SK-N-SH treated with all-trans-retinoic acid at 6 μM for 48 hours (cell line): ENCODE results near the gene KHNYN.

Source experiments
- ATAC-seq: fragments of 200-7000 bp; cut with Tn5 transposase; 3 replicates; pipeline ENCODE4 v1.9.1; 2020; ENCODE audit warnings: mild to moderate bottlenecking, moderate library complexity
- ARNTL ChIP-seq: fragments of 450-650 bp; formaldehyde crosslinking; IDR thresholded peaks from 2 replicates; pipeline ENCODE4 v1.5.0; 2020; ENCODE audit warnings: low read depth, mild to moderate bottlenecking, moderate library complexity, borderline replicate concordance
- BACH2 ChIP-seq: fragments of 250-450 bp; sonication (Bioruptor Pico); IDR thresholded peaks from 2 replicates; pipeline ENCODE4 v1.9.0; 2021; ENCODE audit warnings: mild to moderate bottlenecking, borderline replicate concordance
- CREB5 ChIP-seq: fragments of 250-450 bp; sonication (Bioruptor Pico); IDR thresholded peaks from 2 replicates; pipeline ENCODE4 v1.5.1; 2020; ENCODE audit warnings: low read depth, mild to moderate bottlenecking, moderate library complexity
- CSDC2 ChIP-seq: fragments of 250-450 bp; sonication (Bioruptor Pico); IDR thresholded peaks from 2 replicates; pipeline ENCODE4 v1.5.0; 2020; ENCODE audit warnings: mild to moderate bottlenecking, moderate library complexity
- CSRNP3 ChIP-seq: fragments of 250-450 bp; sonication (Bioruptor Pico); IDR thresholded peaks from 2 replicates; pipeline ENCODE4 v1.5.1; 2021; ENCODE audit warnings: mild to moderate bottlenecking, moderate library complexity
- ESRRG ChIP-seq: fragments of 250-450 bp; sonication (Bioruptor Pico); IDR thresholded peaks from 2 replicates; pipeline ENCODE4 v1.6.1; 2021; ENCODE audit warnings: mild to moderate bottlenecking
- GLIS3 ChIP-seq: fragments of 250-450 bp; sonication (Bioruptor Pico); IDR thresholded peaks from 2 replicates; pipeline ENCODE4 v1.5.0; 2020; ENCODE audit warnings: mild to moderate bottlenecking, moderate library complexity
- ISL1 ChIP-seq: fragments of 250-450 bp; sonication (Bioruptor Pico); IDR thresholded peaks from 2 replicates; pipeline ENCODE4 v2.1.2; 2022; ENCODE audit warnings: mild to moderate bottlenecking, moderate library complexity
- OSR1 ChIP-seq: fragments of 250-450 bp; sonication (Bioruptor Pico); IDR thresholded peaks from 2 replicates; pipeline ENCODE4 v1.8.0; 2022; ENCODE audit warnings: moderate library complexity, mild to moderate bottlenecking, inconsistent platforms
- PATZ1 ChIP-seq: fragments of 250-450 bp; sonication (Bioruptor Pico); IDR thresholded peaks from 2 replicates; pipeline ENCODE4 v1.8.0; 2020; ENCODE audit warnings: mild to moderate bottlenecking, moderate library complexity, borderline replicate concordance
- PPARA ChIP-seq: fragments of 250-450 bp; sonication (Bioruptor Pico); IDR thresholded peaks from 2 replicates; pipeline ENCODE4 v1.5.0; 2020; ENCODE audit warnings: mild to moderate bottlenecking, borderline replicate concordance
- RARB ChIP-seq: fragments of 250-450 bp; sonication (Bioruptor Pico); IDR thresholded peaks from 2 replicates; pipeline ENCODE4 v1.8.0; 2021; ENCODE audit warnings: mild to moderate bottlenecking, moderate library complexity
- SNAI2 ChIP-seq: fragments of 250-450 bp; sonication (Bioruptor Pico); IDR thresholded peaks from 2 replicates; pipeline ENCODE4 v1.5.0; 2020; ENCODE audit warnings: mild to moderate bottlenecking, moderate library complexity
- TCF4 ChIP-seq: fragments of 250-450 bp; sonication (Bioruptor Pico); IDR thresholded peaks from 2 replicates; pipeline ENCODE4 v1.8.0; 2021; ENCODE audit warnings: mild to moderate bottlenecking, moderate library complexity, borderline replicate concordance
- TOX ChIP-seq: fragments of 250-450 bp; sonication (Bioruptor Pico); IDR thresholded peaks from 2 replicates; pipeline ENCODE4 v1.8.0; 2021; ENCODE audit warnings: mild to moderate bottlenecking, moderate library complexity, borderline replicate concordance
- TSHZ2 ChIP-seq: fragments of 250-450 bp; sonication (Bioruptor Pico); IDR thresholded peaks from 2 replicates; pipeline ENCODE4 v1.5.0; 2020; ENCODE audit warnings: mild to moderate bottlenecking, moderate library complexity
- ZC3H10 ChIP-seq: fragments of 250-450 bp; sonication (Bioruptor Pico); IDR thresholded peaks from 2 replicates; pipeline ENCODE4 v1.5.1; 2021; ENCODE audit warnings: mild to moderate bottlenecking, moderate library complexity
- ZFP3 ChIP-seq: fragments of 250-450 bp; sonication (Bioruptor Pico); IDR thresholded peaks from 2 replicates; pipeline ENCODE4 v1.5.0; 2020; ENCODE audit warnings: mild to moderate bottlenecking, moderate library complexity
- ZFP30 ChIP-seq: fragments of 450-650 bp; formaldehyde crosslinking; IDR thresholded peaks from 2 replicates; pipeline ENCODE4 v1.5.0; 2022; ENCODE audit warnings: mild to moderate bottlenecking, moderate library complexity
- ZNF565 ChIP-seq: fragments of 450-650 bp; formaldehyde crosslinking; conservative IDR thresholded peaks from 2 replicates; pipeline ENCODE4 v1.5.0; 2020; ENCODE audit warnings: low read depth, mild to moderate bottlenecking, moderate library complexity
- ZNF70 ChIP-seq: fragments of 450-650 bp; formaldehyde crosslinking; IDR thresholded peaks from 2 replicates; pipeline ENCODE4 v1.5.0; 2020; ENCODE audit warnings: mild to moderate bottlenecking, moderate library complexity
- ZNF8 ChIP-seq: fragments of 450-650 bp; formaldehyde crosslinking; IDR thresholded peaks from 2 replicates; pipeline ENCODE4 v1.5.0; 2020; ENCODE audit warnings: mild to moderate bottlenecking, moderate library complexity

The KHNYN gene

GRCh38 chr14:24436355-24437019, 6.7 kb downstream of the KHNYN start:
- peak; percentile 74 for ATAC-seq
- no peak for TF ChIP-seq PPARA
- no peak for TF ChIP-seq ISL1 (CRISPR knock-in tag)
- no peak for TF ChIP-seq TOX (CRISPR knock-in tag)
- TF ChIP-seq CSRNP3, result no peak
- TF ChIP-seq, all 23 proteins: peak for 0

- TF ChIP-seq OSR1 (no peak), ZFP30 (no peak), ZC3H10 (CRISPR knock-in tag) (no peak), ZNF565 (no peak), RARB (CRISPR knock-in tag) (no peak), CSDC2 (CRISPR knock-in tag) (no peak), GLIS3 (CRISPR knock-in tag) (no peak), TSHZ2 (CRISPR knock-in tag) (no peak), PATZ1 (CRISPR knock-in tag) (no peak), ZFP3 (CRISPR knock-in tag) (no peak), ZNF8 (CRISPR knock-in tag) (no peak)
- no peak for ATAC-seq
Measured at GRCh38 chr14:24437020-24437735, 7.4 kb downstream of the KHNYN start.

GRCh38 chr14:24437736-24438067, 7.9 kb downstream of the KHNYN start:
- TF ChIP-seq CREB5 (CRISPR knock-in tag) (no peak), PPARA (no peak), ARNTL (no peak), GLIS3 (CRISPR knock-in tag) (no peak), ZNF565 (no peak), ZFP30 (no peak), ISL1 (CRISPR knock-in tag) (no peak), SNAI2 (CRISPR knock-in tag) (no peak), ESRRG (CRISPR knock-in tag) (no peak), CSDC2 (CRISPR knock-in tag) (no peak), TOX (CRISPR knock-in tag) (no peak), RARB (CRISPR knock-in tag) (no peak), ZNF70 (CRISPR knock-in tag) (no peak), ZFP3 (CRISPR knock-in tag) (no peak), TCF4 (CRISPR knock-in tag) (no peak), BACH2 (CRISPR knock-in tag) (no peak)
- no peak for ATAC-seq
